HCT116 (cell line): ENCODE data around the gene POFUT2. TPM values are rescaled to one million over a fixed set of nuclear protein-coding genes. Genes with fewer than 3 reads are reported as not detected.

Experiments used
- ATAC-seq: fragments of 200-7000 bp; cut with Tn5 transposase; 2 replicates; pipeline ENCODE4 v1.9.1; 2020; ENCODE audit warnings: mild to moderate bottlenecking, moderate library complexity
- BruUV-seq: library from RNA; stranded (reverse); fragments of 400-500 nt; replicated peaks from 2 replicates; lab custom pipeline; 2021; lab: Mats Ljungman, UMichigan
- CTCF ChIA-PET: fragments of 300-600 bp; sonication (Branson Sonifier 250); formaldehyde crosslinking; loops from one replicate; lab custom pipeline; 2021; ENCODE audit warnings: antibody characterized with exemption; lab: Charles Lee
- POLR2A ChIA-PET: fragments of 300-600, 350-600 bp; sonication (Branson Sonifier 250); formaldehyde crosslinking; loops from one replicate; lab custom pipeline; 2021; ENCODE audit warnings: antibody characterized with exemption; lab: Charles Lee
- RAD21 ChIA-PET, 2 experiments: fragments of 300-600 bp; sonication (Branson Sonifier 250); formaldehyde crosslinking; loops; one replicate each; lab custom pipeline; 2023; ENCODE audit warnings: low total read pairs in 2 of 2; ENCODE audit not compliant: uncharacterized antibody in 2 of 2, unreplicated experiment in 2 of 2, low non-redundant PET in 1 of 2; lab: Charles Lee
- DNase-seq: peaks from one replicate; pipeline ENCODE4 v3.0.0-alpha.2; 2010; ENCODE audit warnings: low read depth, low spot score
- H2AFZ ChIP-seq: fragments of 200-600 bp; shearing (Covaris generic), sonication (generic); 2 replicates; pipeline ENCODE4 v1.6.1; 2017; ENCODE audit warnings: low read depth, mixed run types, mixed read lengths, antibody characterized with exemption, low read length; ENCODE audit not compliant: poor library complexity, severe bottlenecking
- H3K27ac ChIP-seq: 2 replicates; pipeline ENCODE4 v1.5.1; 2012; ENCODE audit warnings: low read depth, low read length
- H3K27me3 ChIP-seq: fragments of 200-600 bp; sonication (generic); 2 replicates; pipeline ENCODE4 v1.6.1; 2016; ENCODE audit warnings: mixed run types, low read length, mixed read lengths; ENCODE audit not compliant: insufficient read depth
- H3K36me3 ChIP-seq, 2 experiments: fragments of 200-500 bp in 1 of 2; fragments of 200-600 bp in 1 of 2; sonication (Bioruptor generic) in 1 of 2; sonication (generic) in 1 of 2; 2 replicates each; pipeline versions ENCODE4 v1.5.1 to v1.6.1; 2014 to 2016; ENCODE audit warnings: low read length in 2 of 2, inconsistent platforms in 1 of 2, mixed read lengths in 1 of 2, mixed run types in 1 of 2; ENCODE audit not compliant: insufficient read depth in 2 of 2, control insufficient read depth in 1 of 2
- H3K4me1 ChIP-seq, 2 experiments: fragments of 200-600 bp in 1 of 2; sonication (generic) in 1 of 2; 2 replicates each; pipeline versions ENCODE4 v1.5.1 to v1.6.1; 2012 to 2017; ENCODE audit warnings: low read length in 2 of 2, inconsistent platforms in 1 of 2, mild to moderate bottlenecking in 1 of 2, mixed read lengths in 1 of 2, mixed run types in 1 of 2, moderate library complexity in 1 of 2; ENCODE audit not compliant: insufficient read depth in 2 of 2, control insufficient read depth in 1 of 2
- H3K4me2 ChIP-seq: fragments of 200-600 bp; sonication (generic); 2 replicates; pipeline ENCODE4 v1.6.1; 2017; ENCODE audit warnings: mixed run types, low read length, mixed read lengths
- H3K4me3 ChIP-seq, 2 experiments: fragments of 200-600 bp in 1 of 2; sonication (generic) in 1 of 2; replicated peaks in 1 of 2; 2 replicates each; pipeline ENCODE4 v1.5.1; 2011 to 2016; ENCODE audit warnings: low read length in 2 of 2, control low read depth in 1 of 2, low read depth in 1 of 2, mild to moderate bottlenecking in 1 of 2, mixed read lengths in 1 of 2, mixed run types in 1 of 2
- H3K79me2 ChIP-seq: fragments of 200-600 bp; sonication (generic); 2 replicates; pipeline ENCODE4 v1.6.1; 2017; ENCODE audit warnings: mild to moderate bottlenecking, mixed run types, low read length, moderate library complexity, mixed read lengths; ENCODE audit not compliant: insufficient read depth
- H3K9ac ChIP-seq: fragments of 200-600 bp; sonication (generic); 2 replicates; pipeline ENCODE4 v1.6.1; 2016; ENCODE audit warnings: low read length, mixed read lengths
- H3K9me2 ChIP-seq: fragments of 200-600 bp; sonication (generic), shearing (Covaris generic); 2 replicates; pipeline ENCODE4 v1.6.1; 2017; ENCODE audit warnings: mixed run types, mild to moderate bottlenecking, moderate library complexity; ENCODE audit not compliant: insufficient read depth
- H3K9me3 ChIP-seq, 2 experiments: fragments of 200-500 bp in 1 of 2; fragments of 200-600 bp in 1 of 2; sonication (Bioruptor generic) in 1 of 2; sonication (generic) in 1 of 2; 2 replicates each; pipeline ENCODE4 v1.6.1; 2014 to 2017; ENCODE audit warnings: low read length in 2 of 2, mixed read lengths in 2 of 2, inconsistent platforms in 1 of 2, low read depth in 1 of 2, mild to moderate bottlenecking in 1 of 2, mixed run types in 1 of 2, moderate library complexity in 1 of 2; ENCODE audit not compliant: control insufficient read depth in 1 of 2, insufficient read depth in 1 of 2
- H4K20me1 ChIP-seq: fragments of 200-600 bp; sonication (generic), shearing (Covaris generic); 2 replicates; pipeline ENCODE4 v1.6.1; 2017; ENCODE audit warnings: mixed run types, mild to moderate bottlenecking, moderate library complexity; ENCODE audit not compliant: insufficient read depth
- EZH2 ChIP-seq: fragments of 200-600 bp; sonication (generic); IDR thresholded peaks from 2 replicates; pipeline ENCODE4 v1.6.1; 2017; ENCODE audit warnings: antibody characterized with exemption, mixed run types
- FOSL1 ChIP-seq: IDR thresholded peaks from 2 replicates; pipeline ENCODE4 v1.6.1; 2012; ENCODE audit warnings: low read depth
- JUND ChIP-seq: IDR thresholded peaks from 2 replicates; pipeline ENCODE4 v1.6.1; 2012
- RAD21 ChIP-seq: IDR thresholded peaks from 2 replicates; pipeline ENCODE4 v1.6.1; 2012; ENCODE audit warnings: low read depth, mild to moderate bottlenecking
- TCF7L2 ChIP-seq: IDR thresholded peaks from 2 replicates; pipeline ENCODE4 v1.7.0; 2011; ENCODE audit warnings: borderline replicate concordance, inconsistent platforms; ENCODE audit not compliant: insufficient read depth, insufficient read length; ENCODE audit errors: extremely low read depth
- YY1 ChIP-seq: IDR thresholded peaks from 2 replicates; pipeline ENCODE4 v1.6.1; 2011; ENCODE audit warnings: low read length, low read depth, moderate library complexity, mild to moderate bottlenecking; ENCODE audit not compliant: insufficient replicate concordance; ENCODE audit errors: extremely low read depth
- intact Hi-C: fragments of 100-400 bp; cut with micrococcal nuclease; formaldehyde crosslinking; loops from 2 replicates; pipeline ENCODE4 v1.10.0; 2022
- total RNA-seq: library from RNA; stranded (reverse); gene quantifications from one replicate; pipeline ENCODE4 v1.2.1, GENCODE V29; 2021; ENCODE audit not compliant: unreplicated experiment
- TF ChIP-seq, protein P1 (sequence below): IDR thresholded peaks from 2 replicates; pipeline ENCODE4 v1.6.1; 2012
- TF ChIP-seq, protein P2 (sequence below): IDR thresholded peaks from 2 replicates; pipeline ENCODE4 v1.6.1; 2011; ENCODE audit warnings: mild to moderate bottlenecking, low read length, moderate library complexity; ENCODE audit not compliant: insufficient replicate concordance; ENCODE audit errors: extremely low read depth

POFUT2 gene
- total RNA-seq, 1 experiment from 2014 or later: 20.5 TPM

DNA sequence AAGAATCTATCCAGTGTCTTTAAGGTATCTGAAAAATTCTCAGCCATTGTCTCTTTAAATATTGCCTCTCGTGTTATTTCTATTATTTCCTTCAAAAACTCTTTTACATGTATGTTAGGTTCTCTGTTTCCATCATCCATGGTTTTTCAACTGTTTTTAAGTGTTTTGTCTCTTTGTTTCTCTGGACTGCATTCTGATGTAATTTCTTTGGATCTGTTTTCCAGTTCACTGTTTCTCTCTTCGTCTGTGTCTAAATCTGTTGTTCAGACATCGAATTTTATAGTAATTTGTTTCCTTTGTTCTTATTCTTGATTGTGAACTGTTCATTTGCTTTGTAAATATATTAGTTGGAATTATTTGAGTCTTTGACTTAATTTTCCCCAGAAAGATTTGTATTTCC lies 44.1 kb downstream of the POFUT2 start:
- no peak overlapping the region for H3K27ac ChIP-seq
- TF ChIP-seq EZH2 (no peak), FOSL1 (no peak), RAD21 (no peak), TCF7L2 (no peak), YY1 (no peak), JUND (no peak)
- TF ChIP-seq, protein P1, sequence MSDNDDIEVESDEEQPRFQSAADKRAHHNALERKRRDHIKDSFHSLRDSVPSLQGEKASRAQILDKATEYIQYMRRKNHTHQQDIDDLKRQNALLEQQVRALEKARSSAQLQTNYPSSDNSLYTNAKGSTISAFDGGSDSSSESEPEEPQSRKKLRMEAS: no peak
- TF ChIP-seq, protein P2, sequence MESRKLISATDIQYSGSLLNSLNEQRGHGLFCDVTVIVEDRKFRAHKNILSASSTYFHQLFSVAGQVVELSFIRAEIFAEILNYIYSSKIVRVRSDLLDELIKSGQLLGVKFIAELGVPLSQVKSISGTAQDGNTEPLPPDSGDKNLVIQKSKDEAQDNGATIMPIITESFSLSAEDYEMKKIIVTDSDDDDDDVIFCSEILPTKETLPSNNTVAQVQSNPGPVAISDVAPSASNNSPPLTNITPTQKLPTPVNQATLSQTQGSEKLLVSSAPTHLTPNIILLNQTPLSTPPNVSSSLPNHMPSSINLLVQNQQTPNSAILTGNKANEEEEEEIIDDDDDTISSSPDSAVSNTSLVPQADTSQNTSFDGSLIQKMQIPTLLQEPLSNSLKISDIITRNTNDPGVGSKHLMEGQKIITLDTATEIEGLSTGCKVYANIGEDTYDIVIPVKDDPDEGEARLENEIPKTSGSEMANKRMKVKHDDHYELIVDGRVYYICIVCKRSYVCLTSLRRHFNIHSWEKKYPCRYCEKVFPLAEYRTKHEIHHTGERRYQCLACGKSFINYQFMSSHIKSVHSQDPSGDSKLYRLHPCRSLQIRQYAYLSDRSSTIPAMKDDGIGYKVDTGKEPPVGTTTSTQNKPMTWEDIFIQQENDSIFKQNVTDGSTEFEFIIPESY: no peak
- TF ChIP-seq, all 23 proteins: peak for 0
- H3K27me3 ChIP-seq: no peaks in the 10 kb centered on the region
- peaks cover 0 to 8% of the 10 kb centered on the region in 2 experiments; a peak in 2 of 4 replicates for H3K9me3 ChIP-seq
- ChIA-PET CTCF (no interaction called here), POLR2A (interaction anchor here (0.7 kb wide), 1 partner anchor 80 kb away, joined by 3 read pairs; no protein-coding TSS in a partner anchor), RAD21 (no interaction called here)
- intact Hi-C loops: no loop called here
- H4K20me1 ChIP-seq: no peaks in the 10 kb centered on the region
- H3K4me3 ChIP-seq: no peak overlapping the region
- H3K4me1 ChIP-seq: no peaks in the 10 kb centered on the region
- BruUV-seq: no TSS peak
- ATAC-seq (no peak), DNase-seq (no peak)
- no peaks in the 10 kb centered on the region for H3K9me2 ChIP-seq
- no peaks in the 10 kb centered on the region for H3K79me2 ChIP-seq
- H3K36me3 ChIP-seq: no peaks in the 10 kb centered on the region
- no peak overlapping the region for H2AFZ ChIP-seq
- no peak overlapping the region for H3K9ac ChIP-seq
- H3K4me2 ChIP-seq: no peak overlapping the region
